Activated T-helper 1 cell treated with anti-CD3 and anti-CD28 coated beads, Interleukin-2, amount 50 U/mL, for 16 hours (primary cell): ENCODE data around the gene HDX.
"Not testable (repeated sequence)": the region's sequence is repeated elsewhere in the genome, so short reads cannot be mapped to it uniquely, and the experiment has no call there.

ENCODE experiments used
- DNase-seq, 2 donors: peaks; one replicate each; pipeline ENCODE4 v3.0.0-alpha.2; 2020; ENCODE audit warnings: low read depth in 1 of 2, low spot score in 1 of 2

HDX gene, protein sequence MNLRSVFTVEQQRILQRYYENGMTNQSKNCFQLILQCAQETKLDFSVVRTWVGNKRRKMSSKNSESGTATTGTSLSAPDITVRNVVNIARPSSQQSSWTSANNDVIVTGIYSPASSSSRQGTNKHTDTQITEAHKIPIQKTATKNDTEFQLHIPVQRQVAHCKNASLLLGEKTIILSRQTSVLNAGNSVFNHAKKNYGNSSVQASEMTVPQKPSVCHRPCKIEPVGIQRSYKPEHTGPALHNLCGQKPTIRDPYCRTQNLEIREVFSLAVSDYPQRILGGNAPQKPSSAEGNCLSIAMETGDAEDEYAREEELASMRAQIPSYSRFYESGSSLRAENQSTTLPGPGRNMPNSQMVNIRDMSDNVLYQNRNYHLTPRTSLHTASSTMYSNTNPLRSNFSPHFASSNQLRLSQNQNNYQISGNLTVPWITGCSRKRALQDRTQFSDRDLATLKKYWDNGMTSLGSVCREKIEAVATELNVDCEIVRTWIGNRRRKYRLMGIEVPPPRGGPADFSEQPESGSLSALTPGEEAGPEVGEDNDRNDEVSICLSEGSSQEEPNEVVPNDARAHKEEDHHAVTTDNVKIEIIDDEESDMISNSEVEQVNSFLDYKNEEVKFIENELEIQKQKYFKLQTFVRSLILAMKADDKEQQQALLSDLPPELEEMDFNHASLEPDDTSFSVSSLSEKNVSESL

DNA sequence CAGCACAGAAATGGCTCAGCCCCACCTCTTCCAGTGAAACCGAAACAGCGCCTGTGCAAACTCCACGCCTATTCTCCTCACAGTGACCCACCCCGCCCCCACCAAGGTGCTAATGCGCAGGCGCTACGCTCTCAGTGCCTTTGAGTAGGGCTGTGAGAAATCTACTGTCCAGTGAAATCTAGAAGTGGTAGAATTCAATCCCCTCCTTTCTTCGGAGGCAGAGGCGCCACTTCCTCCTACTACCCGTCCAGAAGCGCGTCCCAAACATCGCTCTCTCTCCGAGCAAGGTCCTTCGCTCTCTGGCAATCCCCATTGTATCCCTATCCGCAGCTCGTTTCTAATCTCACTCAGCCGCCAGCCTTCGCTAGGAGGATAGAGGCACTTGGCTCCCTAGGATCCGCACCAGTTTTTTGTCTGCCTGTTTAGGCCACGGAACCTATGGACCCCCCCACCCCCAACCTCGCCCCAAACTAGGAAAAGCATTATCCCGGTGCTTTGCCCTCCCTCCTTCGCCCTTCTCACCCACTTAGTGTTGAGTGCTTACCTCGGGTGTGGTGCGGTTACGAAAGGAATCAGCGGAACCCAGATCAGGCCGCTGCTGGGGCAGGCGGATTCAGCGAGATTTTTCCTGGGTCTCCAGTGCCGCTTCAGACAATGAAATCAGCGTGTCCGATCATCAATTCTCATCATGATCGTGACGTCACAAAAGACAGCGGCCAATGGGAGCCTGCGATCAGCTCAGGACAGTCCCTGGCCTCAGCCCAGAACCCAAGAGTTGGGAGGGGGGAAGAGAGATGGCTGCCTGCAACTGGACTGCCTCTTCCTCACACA, at the start of gene HDX:
Gene HDX (minus strand): TSS at position 656 of the 831 bp plus-strand sequence. CDS start 27,056 bp downstream, outside the sequence.
- DNase-seq: peak; percentile 27 to 29

DNA sequence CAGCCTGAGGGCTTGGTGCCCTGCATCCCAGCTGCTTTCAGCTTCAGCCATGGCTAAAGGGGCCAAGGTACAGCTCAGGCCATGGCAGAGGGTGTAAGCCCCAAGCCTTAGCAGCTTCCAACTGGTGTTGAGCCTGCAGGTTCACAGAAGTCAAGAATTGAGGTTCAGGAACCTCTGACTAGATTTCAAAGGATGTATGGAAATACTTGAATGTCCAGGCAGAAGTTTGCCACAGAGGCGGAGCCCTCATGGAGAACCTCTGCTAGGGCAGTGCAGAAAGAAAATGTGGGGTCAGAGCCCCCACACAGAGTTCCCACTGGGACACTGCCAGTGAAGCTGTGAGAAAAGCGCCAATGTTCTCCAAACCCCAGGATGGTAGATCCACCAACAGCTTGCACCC, 39.1 kb upstream of the HDX start:
- not testable (repeated sequence) for DNase-seq

DNA sequence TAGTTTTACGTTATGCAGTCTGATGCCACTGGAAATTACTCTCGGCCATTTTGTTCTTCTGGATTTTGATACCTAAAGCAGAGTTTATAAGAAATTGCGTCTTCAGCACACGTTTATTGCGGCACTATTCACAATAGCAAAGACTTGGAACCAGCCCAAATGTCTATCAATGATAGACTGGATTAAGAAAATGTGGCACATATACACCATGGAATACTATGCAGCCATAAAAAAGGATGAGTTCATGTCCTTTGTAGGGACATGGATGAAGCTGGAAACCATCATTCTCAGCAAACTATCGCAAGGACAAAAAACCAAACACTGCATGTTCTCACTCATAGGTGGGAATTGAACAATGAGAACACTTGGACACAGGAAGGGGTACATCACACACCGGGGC, 35.4 kb upstream of the HDX start:
- DNase-seq: not testable (repeated sequence)

DNA sequence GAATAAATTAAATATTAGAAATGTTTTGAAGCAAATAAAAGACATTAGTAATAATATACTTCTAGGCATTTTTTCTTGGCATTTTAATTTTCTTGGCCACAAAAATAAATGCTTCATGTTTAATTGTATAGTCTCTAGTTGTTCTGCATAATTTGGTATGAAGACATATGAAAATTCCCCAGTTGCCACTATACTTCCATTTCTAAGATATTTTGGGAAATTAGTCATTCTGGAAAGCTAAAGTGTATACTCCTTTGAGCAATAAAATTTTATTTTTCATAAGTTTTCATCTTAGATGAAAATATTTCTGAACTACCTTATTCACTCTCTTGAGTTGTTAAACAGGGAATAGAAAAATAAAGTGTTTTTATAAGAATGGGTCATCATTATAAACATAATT, 13.8 kb downstream of the HDX start:
- no peak for DNase-seq

DNA sequence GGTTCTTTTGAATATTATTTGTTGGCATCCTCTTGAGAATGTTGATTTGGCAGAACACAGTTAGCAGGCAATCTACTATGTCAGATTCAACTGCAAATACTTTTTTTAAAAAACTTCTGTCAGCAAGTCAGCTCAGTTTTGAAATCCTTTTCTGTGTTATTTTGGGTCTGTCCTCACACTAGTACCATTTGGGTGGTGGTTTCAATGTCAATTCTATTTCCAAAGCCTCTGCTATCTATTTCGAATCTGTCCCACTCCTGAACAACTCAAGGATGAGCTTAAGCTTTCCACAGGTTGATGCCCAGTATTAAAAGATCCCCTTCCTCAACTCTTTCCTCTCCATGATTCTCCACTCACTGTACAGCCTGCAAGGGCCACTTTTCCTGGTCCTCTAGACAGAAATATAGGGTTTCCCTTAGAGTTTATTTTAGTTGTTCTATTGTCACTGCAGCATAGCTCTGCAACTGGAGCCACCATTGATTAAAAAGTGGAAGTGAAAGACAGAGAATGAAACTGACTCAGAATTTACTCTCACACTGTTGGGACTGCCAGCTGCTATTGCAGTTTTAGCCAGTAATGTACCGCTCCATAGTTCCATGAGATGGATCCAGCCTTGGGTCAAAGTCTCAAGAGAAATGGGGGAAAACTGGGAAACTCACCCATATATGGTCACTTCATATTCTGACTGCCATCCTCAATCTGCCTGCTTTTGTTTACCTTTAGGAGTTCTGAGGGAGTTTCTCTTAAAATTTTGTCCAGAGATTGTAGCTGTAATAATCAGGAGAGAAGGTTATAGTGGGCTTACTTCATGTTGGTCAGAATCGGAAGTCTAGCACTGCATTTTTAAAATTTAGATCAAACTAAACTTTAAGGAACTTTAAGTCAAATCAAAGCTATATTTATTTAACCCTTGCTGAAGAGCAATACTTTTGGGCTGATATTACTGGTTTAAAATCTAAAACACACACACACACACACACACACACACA, 14.6 kb downstream of the HDX start:
- no peak for DNase-seq

DNA sequence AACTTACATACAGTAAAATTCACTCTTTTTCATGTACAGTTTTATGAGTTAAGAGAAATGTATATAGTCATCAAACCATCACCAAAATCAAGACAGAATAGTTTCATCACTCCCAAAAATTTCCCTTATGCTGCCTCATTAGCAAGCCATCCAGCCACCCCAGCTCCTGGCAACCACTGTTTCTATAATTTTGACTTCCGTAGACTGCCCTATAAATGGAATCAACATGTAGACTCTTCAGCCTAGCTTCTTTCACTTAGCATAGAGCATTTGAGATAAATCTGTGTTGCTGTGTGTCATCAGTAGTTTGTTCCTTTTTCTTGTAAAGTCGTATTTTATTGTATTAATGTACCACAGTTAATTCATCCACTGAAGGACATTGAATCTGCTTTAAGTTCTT, 23.2 kb downstream of the HDX start:
- no peak for DNase-seq

DNA sequence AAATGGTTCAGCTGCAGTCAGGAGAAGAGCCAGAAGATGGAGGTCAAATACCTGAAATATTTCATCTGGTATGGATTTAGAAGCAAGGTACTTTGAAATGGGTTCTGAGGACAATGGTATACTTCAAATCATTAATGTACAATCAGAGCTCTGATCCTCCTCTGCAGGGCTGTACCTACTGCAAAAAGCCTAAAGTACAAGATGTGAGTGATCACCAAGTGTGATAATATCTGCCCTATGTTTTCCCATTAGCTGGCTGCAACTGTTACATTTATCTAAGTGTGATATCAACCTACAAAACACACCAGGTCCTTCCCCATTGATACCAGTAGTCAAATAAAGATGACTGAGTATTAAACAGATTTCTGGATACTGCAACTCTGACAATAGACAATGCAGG, 25.1 kb downstream of the HDX start:
- DNase-seq: no peak

DNA sequence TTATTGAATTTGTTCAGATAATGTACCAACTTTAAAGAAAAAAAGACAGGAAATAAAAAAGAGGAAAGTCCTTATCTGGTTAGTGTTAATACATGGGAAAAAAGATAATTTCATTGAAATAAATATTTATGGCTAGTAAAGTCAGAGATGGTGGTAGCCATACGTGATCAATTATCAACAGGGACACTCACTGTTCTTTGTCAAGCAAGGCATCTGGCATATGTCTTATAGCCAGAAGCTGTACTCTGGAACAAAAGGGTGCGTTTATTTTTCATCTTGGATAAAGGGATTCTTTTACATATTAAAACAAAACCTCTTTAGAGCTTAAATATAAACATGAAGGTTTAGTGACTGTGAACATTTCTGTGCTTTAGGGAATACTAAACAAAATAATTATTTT, 26.7 kb downstream of the HDX start:
- DNase-seq: no peak

DNA sequence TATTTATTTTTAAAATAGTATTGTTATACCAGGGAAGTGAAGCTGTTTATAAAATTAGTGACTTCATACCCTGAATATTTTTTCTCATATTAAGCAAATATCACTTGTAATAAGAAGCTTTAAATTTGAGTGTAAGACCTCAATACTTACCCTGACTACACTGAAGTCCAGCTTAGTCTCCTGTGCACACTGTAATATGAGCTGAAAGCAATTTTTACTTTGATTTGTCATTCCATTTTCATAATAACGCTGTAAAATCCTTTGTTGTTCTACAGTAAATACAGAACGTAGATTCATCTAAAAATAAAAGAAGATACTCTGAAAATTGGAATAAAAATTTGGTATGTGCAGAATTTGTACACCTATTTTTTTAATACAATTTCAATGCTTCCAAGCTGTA, 27.2 kb downstream of the HDX start:
- DNase-seq: no peak

DNA sequence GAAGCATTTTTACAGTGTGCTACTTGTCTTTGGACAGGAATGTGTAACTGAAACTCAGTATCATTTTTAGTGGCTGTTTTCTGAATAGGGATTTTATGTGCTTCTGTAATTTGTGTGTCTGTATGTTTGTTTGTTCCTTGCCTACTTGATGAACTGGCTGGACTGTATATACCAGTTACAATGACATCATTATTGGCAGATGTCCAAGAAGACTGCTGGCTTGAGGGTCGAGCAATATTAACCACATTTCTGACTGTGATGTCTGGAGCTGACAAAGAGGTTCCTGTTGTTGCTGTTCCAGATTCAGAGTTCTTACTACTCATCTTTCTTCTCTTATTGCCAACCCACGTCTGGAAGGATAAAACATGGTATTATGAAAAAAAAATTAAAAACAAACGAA, 33.0 kb downstream of the HDX start:
- no peak for DNase-seq

DNA sequence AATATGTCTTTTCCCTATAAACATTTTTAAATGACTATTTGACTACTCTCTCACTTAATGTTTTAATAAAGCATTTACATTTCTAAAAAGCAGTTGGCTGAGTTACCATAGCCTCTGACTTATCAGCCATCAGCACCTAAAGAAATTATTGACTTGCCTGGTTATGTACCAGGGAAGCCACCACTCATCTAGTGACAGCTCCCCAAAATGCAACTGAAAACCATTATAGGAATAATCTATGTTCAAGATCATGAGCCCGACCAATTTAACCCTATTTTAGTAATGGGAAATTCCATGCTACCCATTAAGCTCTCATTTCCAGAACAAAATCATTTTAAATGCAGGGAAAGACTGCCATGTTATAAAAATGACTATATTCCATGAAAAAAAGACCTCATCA, 34.4 kb downstream of the HDX start:
- DNase-seq: no peak

DNA sequence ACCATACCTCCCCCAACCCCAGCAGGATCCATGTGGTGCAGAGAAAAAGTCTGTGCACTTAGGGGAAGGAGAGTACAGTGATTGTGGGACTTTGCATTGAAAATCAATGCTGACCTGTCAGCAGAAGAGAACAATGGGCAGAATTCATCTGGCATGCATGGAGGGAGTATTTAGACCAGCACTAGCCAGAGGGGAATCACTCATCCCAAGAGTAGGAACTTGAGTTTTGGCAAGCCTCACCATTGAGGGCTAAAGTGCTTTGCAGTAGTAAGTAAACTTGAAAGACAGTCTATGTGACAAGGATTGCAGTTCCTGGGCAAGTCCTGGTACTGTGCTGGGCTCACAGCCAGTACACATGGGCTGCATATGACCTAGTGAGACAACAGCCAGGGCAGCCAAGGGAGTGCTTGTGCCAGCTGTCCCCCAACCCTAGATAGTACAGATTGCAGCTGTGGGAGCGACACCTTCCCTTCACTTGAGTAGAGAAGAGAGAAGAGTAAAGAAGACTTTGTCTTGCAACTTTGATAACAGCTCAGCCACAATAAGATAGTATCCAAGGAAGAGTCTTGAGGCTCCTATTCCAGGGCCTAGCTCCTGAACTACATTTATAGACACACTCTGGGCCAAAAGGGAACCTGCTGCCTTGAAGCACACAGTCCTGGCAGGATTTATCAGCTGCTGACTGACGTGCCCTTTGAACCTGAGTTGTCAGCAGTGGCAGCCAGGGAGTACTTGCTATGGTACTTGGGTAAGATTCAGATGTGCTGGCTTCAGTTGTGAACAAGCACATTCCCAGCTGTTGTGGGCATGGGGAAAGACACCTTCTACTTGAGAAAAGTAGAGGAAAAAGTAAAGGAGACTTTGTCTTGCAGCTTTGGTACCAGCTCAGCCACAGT, 48.7 kb downstream of the HDX start:
- DNase-seq: no peak

DNA sequence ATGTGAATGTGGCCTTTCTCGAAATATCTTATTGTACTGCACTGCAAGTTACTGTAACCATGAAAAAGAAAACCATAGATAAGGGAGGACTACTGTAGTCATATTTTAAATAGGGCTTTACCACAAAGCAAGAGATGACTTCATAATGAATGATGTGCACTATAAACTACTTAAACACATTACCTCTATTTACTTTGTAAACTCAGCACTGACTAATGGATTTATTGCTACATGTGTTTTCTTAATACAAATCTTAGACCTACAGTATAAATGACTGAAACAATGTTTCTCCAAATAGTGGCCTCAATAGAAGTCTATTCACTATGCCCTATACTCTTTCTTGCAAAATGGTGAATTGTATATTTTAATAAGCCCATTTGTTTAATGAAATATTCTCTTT, 61.1 kb downstream of the HDX start:
- DNase-seq: no peak

DNA sequence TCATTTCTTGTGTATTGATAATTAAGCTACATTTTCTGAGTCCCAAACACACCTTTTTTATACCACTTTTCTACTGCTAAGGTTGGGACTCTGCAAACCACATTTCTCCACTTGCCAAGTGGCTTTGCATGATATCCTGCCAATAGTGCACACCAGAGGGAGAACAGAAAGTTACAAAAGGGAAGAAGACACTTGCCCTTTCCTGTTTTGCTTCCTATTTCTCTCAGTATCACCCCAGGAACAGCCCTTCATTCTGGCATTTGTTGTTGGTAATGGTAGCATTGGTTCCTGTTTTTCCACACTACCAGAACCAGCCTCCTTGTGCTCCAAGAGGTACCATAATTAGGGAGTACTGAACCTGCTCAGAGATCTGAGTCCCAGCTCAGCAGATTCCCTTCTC, 87.1 kb downstream of the HDX start:
- DNase-seq: no peak

DNA sequence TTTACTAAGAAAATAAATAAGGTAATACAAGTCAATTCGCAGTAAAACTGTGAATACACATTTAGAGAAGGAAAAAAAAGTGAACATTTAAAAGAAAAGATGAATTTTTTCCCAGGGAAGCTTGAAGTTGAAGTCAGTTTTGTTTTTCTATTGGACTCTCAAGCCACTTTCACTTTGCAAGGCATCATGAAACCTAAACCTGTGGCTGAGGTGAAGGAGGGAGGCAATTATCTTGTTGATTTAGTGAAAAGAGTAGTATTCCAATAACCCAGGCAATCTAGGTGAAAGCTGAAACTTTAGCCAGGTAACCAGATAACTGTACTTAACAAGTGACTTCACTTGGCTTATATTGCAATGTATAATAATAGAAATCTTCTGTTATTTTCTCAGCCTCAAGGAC, 138.6 kb downstream of the HDX start:
- DNase-seq: no peak

DNA sequence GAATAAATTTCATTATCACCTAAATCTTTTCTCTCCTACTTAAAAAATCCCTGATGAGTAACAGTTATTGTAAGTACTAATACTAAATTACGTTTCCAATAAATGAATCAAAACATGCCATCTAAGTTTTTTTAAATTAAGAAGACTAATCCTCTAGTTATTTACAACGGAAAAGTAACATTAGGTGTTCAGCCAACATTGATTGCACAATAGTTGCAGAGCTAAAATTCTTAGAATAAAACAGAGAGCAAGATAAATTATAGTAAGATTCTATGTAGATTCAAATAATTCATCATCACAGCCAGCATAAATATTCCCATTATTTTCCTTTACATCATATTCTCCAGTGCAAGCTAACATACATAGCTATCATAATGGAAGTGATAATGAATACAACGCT, 139.2 kb downstream of the HDX start:
- DNase-seq: no peak

DNA sequence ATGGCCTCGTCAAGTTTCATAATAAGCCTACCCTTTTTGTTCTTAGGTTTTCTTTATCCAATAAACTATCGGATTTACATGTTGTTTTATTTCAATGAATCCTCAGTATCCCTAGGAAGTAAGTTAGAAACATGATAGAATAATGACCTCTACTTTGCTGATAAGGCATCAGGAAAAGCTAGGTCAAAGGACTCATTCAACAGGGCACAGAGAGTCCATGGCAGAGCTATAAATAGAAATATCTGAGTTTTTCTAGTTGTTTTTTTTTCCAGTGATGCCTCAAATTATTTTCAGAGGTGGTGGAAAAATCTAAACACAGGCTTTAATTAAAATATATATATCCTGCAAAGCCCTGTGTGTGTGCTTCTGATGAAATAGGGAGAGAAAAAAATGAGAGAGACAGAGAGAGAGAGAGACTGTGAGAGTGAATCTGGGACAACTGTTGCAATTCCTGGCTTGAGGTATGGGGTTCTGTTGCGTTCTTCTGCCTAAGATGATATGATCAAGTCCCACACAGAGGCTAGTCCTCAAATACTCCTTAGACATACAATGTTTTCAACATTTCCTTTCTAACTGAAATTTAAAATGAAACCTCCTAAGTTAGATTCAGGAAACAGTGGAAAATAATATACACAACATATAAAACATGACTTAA, 139.9 kb downstream of the HDX start:
- DNase-seq: no peak

DNA sequence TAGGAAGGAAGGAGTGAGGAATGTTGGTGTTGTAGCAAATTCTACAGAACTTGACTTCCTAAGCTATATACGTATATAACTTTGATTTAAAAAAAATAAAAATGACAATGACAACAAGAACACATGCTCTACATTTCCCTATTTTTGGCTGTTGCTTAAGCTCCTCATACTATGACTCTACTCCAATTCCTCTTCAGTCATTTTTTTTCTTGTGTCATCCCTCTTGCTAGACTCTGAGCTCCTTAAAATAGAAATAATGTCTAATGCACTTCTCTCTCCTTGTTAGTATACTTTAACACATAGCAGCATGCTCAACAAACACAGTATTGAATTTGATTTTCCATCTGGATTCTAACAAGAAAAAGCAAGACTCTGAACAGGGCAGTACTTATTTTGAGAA, 144.0 kb downstream of the HDX start:
- DNase-seq: no peak

DNA sequence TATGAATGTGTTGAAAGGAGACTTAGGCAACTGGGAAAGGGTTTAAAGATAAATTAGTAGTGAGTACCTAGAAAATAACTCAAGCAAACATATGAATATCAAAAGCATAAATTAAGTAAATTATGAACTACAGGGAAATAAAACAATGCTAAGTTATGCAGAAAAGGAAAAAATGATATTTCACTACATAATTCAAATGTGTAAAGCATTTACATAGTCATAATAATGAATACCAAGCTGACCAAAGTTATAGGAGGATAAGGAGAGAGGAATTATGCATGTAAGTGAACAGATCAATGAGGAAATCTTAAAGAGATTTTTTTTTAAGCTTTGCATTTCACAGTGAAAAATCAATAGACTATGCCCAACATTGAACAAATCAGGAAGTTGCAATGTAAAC, 145.0 kb downstream of the HDX start:
- DNase-seq: no peak
